Medulla oblongata (tissue), 1 donor: ENCODE data around the gene STK17B.
"Not testable (repeated sequence)": the region's sequence is repeated elsewhere in the genome, so short reads cannot be mapped to it uniquely, and the experiment has no call there.

Source experiments
- DNase-seq: peaks from one replicate; pipeline ENCODE4 v3.0.0-alpha.2; 2015; ENCODE audit errors: extremely low spot score

Gene STK17B

GRCh38 chr2:196171248-196171871, at the start of gene STK17B:
STK17B (minus strand) TSS chr2:196171578; CDS start chr2:196163383, 8,195 bp downstream.
- peak; percentile 93 for DNase-seq

- DNase-seq, result no peak
Measured at GRCh38 chr2:196220671-196221070, 49.3 kb upstream of the STK17B start.

- no peak for DNase-seq
Measured at GRCh38 chr2:196219671-196220070, 48.3 kb upstream of the STK17B start.

- no peak for DNase-seq
Measured at GRCh38 chr2:196218106-196218505, 46.7 kb upstream of the STK17B start.

GRCh38 chr2:196217116-196217515, 45.7 kb upstream of the STK17B start:
- DNase-seq, result no peak

- DNase-seq, result no peak
Measured at GRCh38 chr2:196215376-196215775, 44.0 kb upstream of the STK17B start.

- DNase-seq, result no peak
Measured at GRCh38 chr2:196214156-196214555, 42.8 kb upstream of the STK17B start.

- DNase-seq, result no peak
Measured at GRCh38 chr2:196213252-196213980, 42.0 kb upstream of the STK17B start.

GRCh38 chr2:196208915-196209314, 37.5 kb upstream of the STK17B start:
- DNase-seq, result no peak

- DNase-seq, result no peak
Measured at GRCh38 chr2:196206804-196207203, 35.4 kb upstream of the STK17B start.

- no peak for DNase-seq
Measured at GRCh38 chr2:196205881-196206435, 34.6 kb upstream of the STK17B start.

GRCh38 chr2:196205011-196205766, 33.8 kb upstream of the STK17B start:
- DNase-seq, result no peak

GRCh38 chr2:196201229-196202009, 30.0 kb upstream of the STK17B start:
- DNase-seq, result peak; percentile 19

- DNase-seq, result no peak
Measured at GRCh38 chr2:196200557-196200956, 29.2 kb upstream of the STK17B start.

GRCh38 chr2:196195758-196196157, 24.4 kb upstream of the STK17B start:
- DNase-seq, result no peak

GRCh38 chr2:196195302-196195701, 23.9 kb upstream of the STK17B start:
- no peak for DNase-seq

- no peak for DNase-seq
Measured at GRCh38 chr2:196191541-196191940, 20.2 kb upstream of the STK17B start.

GRCh38 chr2:196187898-196188458, 16.6 kb upstream of the STK17B start:
- no peak for DNase-seq

GRCh38 chr2:196187175-196187700, 15.9 kb upstream of the STK17B start:
- not testable (repeated sequence) for DNase-seq

GRCh38 chr2:196186266-196186980, 15.0 kb upstream of the STK17B start:
- no peak for DNase-seq
